Endothelial cell (in vitro differentiated cells): Measurements from ENCODE around the gene RPTOR. TPM values are rescaled to one million over a fixed set of nuclear protein-coding genes. Genes with fewer than 3 reads are reported as not detected.

ENCODE experiments used
- DNase-seq: peaks from one replicate; pipeline ENCODE4 v3.0.0; 2021; ENCODE audit warnings: low spot score
- H3K27ac Mint-ChIP-seq: one replicate; pipeline ENCODE4 v1.8.0; 2021; ENCODE audit warnings: mixed read lengths, inconsistent platforms; ENCODE audit not compliant: unreplicated experiment
- H3K27me3 Mint-ChIP-seq: one replicate; pipeline ENCODE4 v1.8.0; 2021; ENCODE audit warnings: mild to moderate bottlenecking, moderate library complexity, mixed read lengths, inconsistent platforms; ENCODE audit not compliant: unreplicated experiment
- H3K36me3 Mint-ChIP-seq: one replicate; pipeline ENCODE4 v1.8.0; 2021; ENCODE audit warnings: mild to moderate bottlenecking, low read depth, mixed read lengths, inconsistent platforms; ENCODE audit not compliant: unreplicated experiment
- H3K4me1 Mint-ChIP-seq: one replicate; pipeline ENCODE4 v1.8.0; 2021; ENCODE audit warnings: mild to moderate bottlenecking, mixed read lengths, inconsistent platforms; ENCODE audit not compliant: unreplicated experiment
- H3K4me3 Mint-ChIP-seq: one replicate; pipeline ENCODE4 v1.8.0; 2021; ENCODE audit warnings: mild to moderate bottlenecking, mixed read lengths, inconsistent platforms; ENCODE audit not compliant: unreplicated experiment
- H3K9me3 Mint-ChIP-seq: one replicate; pipeline ENCODE4 v1.8.0; 2021; ENCODE audit warnings: mixed read lengths, inconsistent platforms; ENCODE audit not compliant: unreplicated experiment
- CTCF ChIP-seq: fragments of 200-600 bp; sonication (generic); IDR thresholded peaks from one replicate; pipeline ENCODE4 v1.5.0; 2021; ENCODE audit warnings: antibody characterized with exemption; ENCODE audit not compliant: unreplicated experiment
- total RNA-seq: library from RNA; stranded (reverse); fragmentation: NEBNext Ultra II Directional; extraction: Animal tissue kit (Norgen Biotek cat#: 25700); gene quantifications from one replicate; pipeline ENCODE4 v1.2.1, GENCODE V29; 2021; ENCODE audit not compliant: unreplicated experiment

RPTOR gene
- total RNA-seq, 1 donor from 2014 or later: 36.7 TPM

GRCh38 chr17:80770881-80771611, 226.4 kb downstream of the RPTOR start:
- H3K4me3 Mint-ChIP-seq: peak overlapping the region; percentile 3
- H3K36me3 Mint-ChIP-seq: peaks cover 15% of the 10 kb centered on the region
- no peak overlapping the region for H3K27ac Mint-ChIP-seq
- H3K9me3 Mint-ChIP-seq: no peaks in the 10 kb centered on the region
- H3K27me3 Mint-ChIP-seq: peaks cover 5% of the 10 kb centered on the region
- H3K4me1 Mint-ChIP-seq: peaks cover 33% of the 10 kb centered on the region
- TF ChIP-seq CTCF: no peak
- DNase-seq: no peak

- H3K4me1 Mint-ChIP-seq: peaks cover 32% of the 10 kb centered on the region
- H3K27me3 Mint-ChIP-seq: peaks cover 5% of the 10 kb centered on the region
- DNase-seq: no peak
- no peaks in the 10 kb centered on the region for H3K9me3 Mint-ChIP-seq
- no peak overlapping the region for H3K4me3 Mint-ChIP-seq
- H3K27ac Mint-ChIP-seq: no peak overlapping the region
- no peak for TF ChIP-seq CTCF
- peaks cover 15% of the 10 kb centered on the region for H3K36me3 Mint-ChIP-seq
Observed at GRCh38 chr17:80771612-80772005, 227.0 kb downstream of the RPTOR start.

GRCh38 chr17:80772906-80773242, 228.2 kb downstream of the RPTOR start:
- Mint-ChIP-seq H3K27ac (no peak overlapping the region), H3K9me3 (no peaks in the 10 kb centered on the region), H3K36me3 (peaks cover 21% of the 10 kb centered on the region), H3K4me1 (peaks cover 32% of the 10 kb centered on the region), H3K4me3 (no peak overlapping the region), H3K27me3 (peaks cover 6% of the 10 kb centered on the region)
- no peak for DNase-seq
- TF ChIP-seq CTCF: no peak

- no peak for DNase-seq
- H3K4me3 Mint-ChIP-seq: no peak overlapping the region
Observed at GRCh38 chr17:80773243-80773991, 228.8 kb downstream of the RPTOR start.

More at GRCh38 chr17:80773243-80773991, 228.8 kb downstream of the RPTOR start:
- Mint-ChIP-seq H3K27ac (peak overlapping the region; percentile 57), H3K36me3 (peaks cover 21% of the 10 kb centered on the region), H3K27me3 (peaks cover 6% of the 10 kb centered on the region), H3K9me3 (no peaks in the 10 kb centered on the region), H3K4me1 (peaks cover 32% of the 10 kb centered on the region)
- TF ChIP-seq CTCF: no peak
